Activated CD4-positive, alpha-beta T cell treated with anti-CD3 and anti-CD28 coated beads for 36 hours (primary cell): ENCODE data around the gene FRMPD4. TPM values are rescaled to one million over a fixed set of nuclear protein-coding genes. Genes with fewer than 3 reads are reported as not detected.

Experiments used
- ATAC-seq: fragments of 200-7000 bp; cut with Tn5 transposase; one replicate; pipeline ENCODE4 v1.10.0; 2021; ENCODE audit warnings: mild to moderate bottlenecking, moderate library complexity
- CTCF ChIA-PET: fragments of 350-600 bp; sonication (Branson Sonifier 250); formaldehyde crosslinking; loops from one replicate; lab custom pipeline; 2021; ENCODE audit warnings: antibody characterized with exemption; lab: Charles Lee
- POLR2A ChIA-PET: fragments of 350-600 bp; sonication (Branson Sonifier 250); formaldehyde crosslinking; loops from one replicate; lab custom pipeline; 2021; ENCODE audit warnings: antibody characterized with exemption, inconsistent platforms; lab: Charles Lee
- DNase-seq: peaks from one replicate; pipeline ENCODE4 v3.0.0-alpha.2; 2020
- H3K27ac Mint-ChIP-seq: one replicate; pipeline ENCODE4 v1.8.0; 2021; ENCODE audit warnings: mixed read lengths
- H3K27me3 Mint-ChIP-seq: one replicate; pipeline ENCODE4 v1.8.0; 2021; ENCODE audit warnings: mixed read lengths
- H3K36me3 Mint-ChIP-seq: one replicate; pipeline ENCODE4 v1.8.0; 2021; ENCODE audit warnings: low read depth, mixed read lengths
- H3K4me1 Mint-ChIP-seq: one replicate; pipeline ENCODE4 v1.8.0; 2021; ENCODE audit warnings: mixed read lengths
- H3K4me3 Mint-ChIP-seq: one replicate; pipeline ENCODE4 v1.8.0; 2021; ENCODE audit warnings: mild to moderate bottlenecking, moderate library complexity, mixed read lengths
- H3K9me3 Mint-ChIP-seq: one replicate; pipeline ENCODE4 v1.8.0; 2021; ENCODE audit warnings: low read depth, mixed read lengths
- intact Hi-C, 2 experiments: fragments of 100-400 bp; cut with DNase I in 1 of 2; cut with micrococcal nuclease in 1 of 2; formaldehyde crosslinking; loops; one replicate each; pipeline versions ENCODE4 v1.14.2 to v1.15.1; 2022 to 2024; cut with DNase I, micrococcal nuclease
- total RNA-seq, 2 experiments: library from RNA; stranded (reverse); gene quantifications; one replicate each; pipeline ENCODE4 v1.2.3, GENCODE V29; 2021

Gene FRMPD4
- total RNA-seq, 2 experiments from 2014 or later = not detected

DNA sequence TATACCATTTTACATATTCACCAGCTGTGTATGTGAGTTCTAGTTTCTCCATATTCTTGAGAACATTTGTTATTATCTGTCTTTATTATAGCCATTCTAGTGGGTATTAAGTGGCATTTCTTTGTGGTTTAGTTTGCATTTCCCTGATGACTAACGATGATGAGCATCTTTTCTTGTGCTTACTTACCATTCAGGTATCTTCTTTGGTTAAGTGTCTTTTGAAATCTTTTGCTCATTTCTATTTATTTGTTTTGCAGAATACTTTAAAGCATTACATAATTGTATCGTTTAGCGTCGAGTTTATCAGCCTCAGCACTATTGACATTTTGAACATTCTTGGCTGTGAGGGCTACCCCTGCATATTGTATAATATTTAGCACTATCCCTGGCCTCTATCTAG lies 85.4 kb downstream of the FRMPD4 start:
- H3K4me1 Mint-ChIP-seq = no peaks in the 10 kb centered on the region
- no peak for DNase-seq
- no peaks in the 10 kb centered on the region for H3K36me3 Mint-ChIP-seq
- H3K27ac Mint-ChIP-seq = no peak overlapping the region
- no peaks in the 10 kb centered on the region for H3K27me3 Mint-ChIP-seq
- CTCF ChIA-PET = no interaction called here
- POLR2A ChIA-PET = no interaction called here
- ATAC-seq = no peak
- H3K4me3 Mint-ChIP-seq = no peak overlapping the region
- H3K9me3 Mint-ChIP-seq = no peaks in the 10 kb centered on the region
- intact Hi-C loops = no loop called here

DNA sequence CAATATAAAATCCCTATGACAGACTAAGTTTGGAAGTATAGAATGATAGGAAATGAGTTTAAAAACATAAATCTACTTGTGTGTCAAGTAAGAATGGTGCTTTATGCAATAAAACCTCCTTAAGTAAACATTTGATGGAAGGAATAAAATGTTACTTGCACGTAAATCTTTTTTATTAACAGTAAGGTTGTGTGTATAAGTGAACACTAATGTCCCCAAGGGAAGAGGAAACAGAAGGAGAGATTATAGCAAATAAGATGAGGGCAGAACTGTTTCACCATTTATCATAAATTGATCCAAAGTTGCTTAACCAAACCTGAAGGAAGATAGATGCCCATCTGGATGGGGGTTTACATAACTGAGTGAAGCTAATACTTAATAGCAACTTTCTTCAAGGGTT lies 86.8 kb downstream of the FRMPD4 start:
- H3K9me3 Mint-ChIP-seq = no peaks in the 10 kb centered on the region
- ChIA-PET CTCF (no interaction called here), POLR2A (no interaction called here)
- H3K27ac Mint-ChIP-seq = no peak overlapping the region
- no peak overlapping the region for H3K4me3 Mint-ChIP-seq
- no peaks in the 10 kb centered on the region for H3K36me3 Mint-ChIP-seq
- DNase-seq (no peak), ATAC-seq (no peak)
- no peaks in the 10 kb centered on the region for H3K4me1 Mint-ChIP-seq
- intact Hi-C loops = no loop called here
- H3K27me3 Mint-ChIP-seq = no peaks in the 10 kb centered on the region

GRCh38 chrX:12227412-12228041 lies 89.3 kb downstream of the FRMPD4 start:
- H3K27me3 Mint-ChIP-seq = no peaks in the 10 kb centered on the region
- ATAC-seq (no peak), DNase-seq (no peak)
- intact Hi-C loops = no loop called here
- H3K4me1 Mint-ChIP-seq = no peaks in the 10 kb centered on the region
- no peak overlapping the region for H3K27ac Mint-ChIP-seq
- H3K4me3 Mint-ChIP-seq = no peak overlapping the region
- ChIA-PET CTCF (no interaction called here), POLR2A (no interaction called here)
- H3K36me3 Mint-ChIP-seq = no peaks in the 10 kb centered on the region
- no peaks in the 10 kb centered on the region for H3K9me3 Mint-ChIP-seq

- ATAC-seq (no peak), DNase-seq (no peak)
- ChIA-PET POLR2A (no interaction called here), CTCF (no interaction called here)
- no peaks in the 10 kb centered on the region for H3K27me3 Mint-ChIP-seq
- H3K27ac Mint-ChIP-seq = no peak overlapping the region
- H3K4me3 Mint-ChIP-seq = no peak overlapping the region
- no peaks in the 10 kb centered on the region for H3K36me3 Mint-ChIP-seq
- no peaks in the 10 kb centered on the region for H3K4me1 Mint-ChIP-seq
- H3K9me3 Mint-ChIP-seq = no peaks in the 10 kb centered on the region
- intact Hi-C loops = no loop called here
Measured at GRCh38 chrX:12228862-12229261, 90.6 kb downstream of the FRMPD4 start.

DNA sequence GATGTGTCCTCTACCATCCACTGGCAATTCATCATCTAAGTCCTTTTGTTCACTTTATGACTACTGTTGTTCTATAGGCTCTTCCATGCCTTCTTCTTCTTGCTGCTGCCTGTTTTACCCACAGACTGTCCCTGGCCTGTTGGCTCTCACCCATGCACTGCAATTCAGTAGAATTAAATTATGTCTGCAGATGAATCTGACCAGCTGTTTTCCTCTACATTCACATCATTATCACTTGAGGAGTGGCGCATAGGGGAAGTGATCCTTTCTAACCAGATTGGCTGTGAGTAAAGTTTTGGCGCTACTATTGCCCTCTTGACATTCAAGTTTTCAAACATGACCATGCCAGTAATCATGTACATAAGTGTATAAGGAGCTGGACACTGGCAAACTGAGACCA lies 91.7 kb downstream of the FRMPD4 start:
- H3K4me3 Mint-ChIP-seq = no peak overlapping the region
- intact Hi-C loops = no loop called here
- no peaks in the 10 kb centered on the region for H3K4me1 Mint-ChIP-seq
- DNase-seq (no peak), ATAC-seq (no peak)
- H3K27me3 Mint-ChIP-seq = no peaks in the 10 kb centered on the region
- ChIA-PET CTCF (no interaction called here), POLR2A (no interaction called here)
- H3K27ac Mint-ChIP-seq = no peak overlapping the region
- no peaks in the 10 kb centered on the region for H3K36me3 Mint-ChIP-seq
- no peaks in the 10 kb centered on the region for H3K9me3 Mint-ChIP-seq

DNA sequence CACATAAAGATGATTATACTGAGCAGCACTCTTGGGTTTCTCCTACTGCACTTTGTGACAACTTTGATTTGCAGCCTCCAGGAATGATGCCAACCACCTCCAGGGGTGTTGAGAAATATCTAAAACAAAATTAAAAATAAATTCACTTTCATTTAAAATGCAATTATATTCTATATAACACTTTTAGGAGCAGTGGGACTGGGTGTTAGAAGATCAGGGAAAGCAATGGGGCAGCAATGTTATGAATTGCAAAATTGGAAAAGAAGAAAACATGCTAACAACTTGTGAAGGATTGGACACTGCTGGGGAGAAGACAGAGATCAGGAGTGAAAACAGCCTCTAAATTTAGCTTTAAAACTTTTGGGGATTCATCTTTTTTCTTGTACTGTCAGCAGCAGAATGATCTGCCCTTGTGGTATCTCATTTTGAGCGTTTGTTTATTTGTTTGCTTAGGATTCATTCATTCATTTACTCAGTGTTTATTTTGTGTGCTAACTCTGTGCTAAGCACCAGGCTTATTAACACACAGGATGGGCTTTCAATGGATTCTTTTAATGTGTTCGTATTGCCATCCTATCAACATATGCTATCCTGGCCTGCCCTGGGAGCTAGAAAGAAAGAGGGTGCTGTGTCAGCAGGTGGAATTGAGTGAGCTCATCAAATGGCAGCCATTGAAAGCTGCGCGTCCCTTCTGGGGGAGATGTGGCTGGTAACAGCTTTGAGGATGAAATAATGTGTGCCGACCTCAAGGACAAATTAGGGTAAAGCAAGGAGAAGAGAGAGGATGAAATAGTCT lies 96.5 kb downstream of the FRMPD4 start:
- Mint-ChIP-seq H3K27ac (no peak overlapping the region), H3K36me3 (no peaks in the 10 kb centered on the region), H3K27me3 (no peaks in the 10 kb centered on the region), H3K9me3 (no peaks in the 10 kb centered on the region), H3K4me1 (no peaks in the 10 kb centered on the region), H3K4me3 (no peak overlapping the region)
- no peak for DNase-seq
- ChIA-PET CTCF (no interaction called here), POLR2A (no interaction called here)
- intact Hi-C loops = no loop called here
- no peak for ATAC-seq

DNA sequence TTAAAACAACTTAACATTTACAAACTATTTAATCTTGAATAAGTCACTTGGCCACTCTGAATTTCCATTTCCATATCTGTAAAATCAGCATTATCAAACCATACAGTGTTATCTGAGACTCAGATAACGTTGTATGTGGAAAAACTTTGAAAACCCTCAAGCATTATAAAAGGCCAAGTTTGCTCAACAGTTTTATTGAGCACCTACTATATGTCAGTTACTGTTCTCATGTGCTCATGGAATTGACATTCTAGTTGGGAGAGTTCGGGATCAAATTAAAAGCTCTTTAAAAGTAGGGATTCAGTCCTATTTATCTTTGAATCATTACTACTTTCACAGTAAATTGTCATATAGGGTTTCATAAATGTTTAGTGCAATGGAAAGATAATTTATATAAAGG lies 97.9 kb downstream of the FRMPD4 start:
- Mint-ChIP-seq H3K9me3 (no peaks in the 10 kb centered on the region), H3K36me3 (no peaks in the 10 kb centered on the region), H3K27ac (no peak overlapping the region), H3K27me3 (no peaks in the 10 kb centered on the region), H3K4me3 (no peak overlapping the region), H3K4me1 (no peaks in the 10 kb centered on the region)
- ChIA-PET POLR2A (no interaction called here), CTCF (no interaction called here)
- ATAC-seq (no peak), DNase-seq (no peak)
- intact Hi-C loops = no loop called here

DNA sequence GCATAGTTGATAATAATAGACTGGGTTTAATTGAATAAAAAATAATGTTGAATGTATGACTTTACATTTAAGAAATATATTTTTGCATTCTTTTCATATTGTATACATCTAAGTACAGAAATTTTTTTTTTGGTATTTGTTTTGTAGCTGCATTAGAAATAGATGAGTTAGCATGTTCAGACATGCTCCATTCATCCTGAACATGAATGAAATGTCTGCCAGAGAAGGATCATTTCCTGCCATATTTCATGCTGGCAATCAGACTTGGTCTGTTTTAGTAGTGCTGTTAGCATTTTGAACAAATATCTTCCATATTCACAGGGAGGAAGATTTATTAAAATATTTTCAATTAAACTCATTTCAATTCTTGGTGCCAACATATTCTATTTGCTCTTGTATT lies 98.9 kb downstream of the FRMPD4 start:
- intact Hi-C loops = no loop called here
- no peak overlapping the region for H3K4me3 Mint-ChIP-seq

DNA sequence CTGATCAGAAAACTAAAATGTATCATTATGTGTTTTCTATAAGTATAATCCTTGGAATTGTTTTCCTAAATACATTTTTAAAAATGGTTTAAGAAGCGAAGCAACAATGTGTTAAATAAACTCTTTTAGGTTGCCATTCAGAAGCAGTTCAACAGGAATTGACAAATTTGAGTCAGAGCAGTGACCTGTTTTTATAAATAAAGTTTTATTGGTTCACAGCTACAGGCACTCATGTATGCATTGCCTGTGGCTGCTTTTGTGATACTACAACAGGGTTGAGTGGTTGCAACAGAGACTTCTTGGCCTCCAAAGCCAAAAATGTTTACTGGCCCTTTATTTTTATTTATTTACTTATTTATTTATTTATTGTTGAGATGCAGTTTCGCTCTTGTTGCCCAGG lies 99.5 kb downstream of the FRMPD4 start:
- Mint-ChIP-seq H3K9me3 (no peaks in the 10 kb centered on the region), H3K36me3 (no peaks in the 10 kb centered on the region), H3K4me3 (no peak overlapping the region), H3K4me1 (no peaks in the 10 kb centered on the region), H3K27ac (no peak overlapping the region), H3K27me3 (no peaks in the 10 kb centered on the region)
- DNase-seq (no peak), ATAC-seq (no peak)
- POLR2A ChIA-PET = no interaction called here
- intact Hi-C loops = no loop called here
- CTCF ChIA-PET = no interaction called here

More for the DNA sequence above, 98.9 kb downstream of the FRMPD4 start:
- ATAC-seq (no peak), DNase-seq (no peak)
- Mint-ChIP-seq H3K27me3 (no peaks in the 10 kb centered on the region), H3K36me3 (no peaks in the 10 kb centered on the region), H3K4me1 (no peaks in the 10 kb centered on the region), H3K27ac (no peak overlapping the region), H3K9me3 (no peaks in the 10 kb centered on the region)
- ChIA-PET CTCF (no interaction called here), POLR2A (no interaction called here)

DNA sequence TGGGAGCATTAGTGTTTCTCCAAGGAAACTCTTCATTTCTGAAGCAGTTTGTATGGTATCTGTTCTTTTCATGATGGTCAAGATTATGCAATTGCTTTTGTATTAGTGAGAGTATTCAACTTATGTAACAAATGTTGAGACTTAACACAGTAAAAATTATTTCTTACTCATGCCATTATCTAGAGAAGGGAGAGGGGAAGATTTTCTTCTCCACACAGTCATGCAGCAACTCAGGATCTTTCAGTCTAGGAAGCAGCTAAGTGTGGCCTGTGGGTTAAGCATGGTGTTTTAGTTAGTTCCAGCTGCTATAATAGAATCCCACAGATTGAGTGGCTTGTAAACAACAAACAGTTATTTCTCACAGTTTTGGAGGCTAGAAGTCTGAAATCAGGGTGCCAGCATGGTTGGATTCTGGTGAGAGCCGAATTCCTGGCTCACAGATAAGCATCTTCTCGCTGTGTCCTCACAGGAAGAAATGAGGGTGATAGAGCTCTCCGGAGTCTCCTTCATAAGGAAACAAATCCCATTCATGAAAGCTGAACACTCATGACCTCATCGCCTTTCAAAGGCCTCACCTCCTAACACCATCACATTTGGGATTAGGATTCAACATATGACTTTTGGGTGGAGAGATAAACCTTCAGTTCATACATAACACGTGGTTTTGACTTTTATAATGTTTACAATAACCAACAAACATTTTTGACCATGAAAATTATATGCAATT lies 101.2 kb downstream of the FRMPD4 start:
- intact Hi-C loops = no loop called here
- Mint-ChIP-seq H3K36me3 (no peaks in the 10 kb centered on the region), H3K27me3 (no peaks in the 10 kb centered on the region), H3K9me3 (no peaks in the 10 kb centered on the region), H3K4me3 (no peak overlapping the region), H3K27ac (no peak overlapping the region), H3K4me1 (no peaks in the 10 kb centered on the region)
- DNase-seq (no peak), ATAC-seq (no peak)
- ChIA-PET POLR2A (no interaction called here), CTCF (no interaction called here)

GRCh38 chrX:12240491-12240890 lies 102.2 kb downstream of the FRMPD4 start:
- H3K4me3 Mint-ChIP-seq = no peak overlapping the region
- ChIA-PET CTCF (no interaction called here), POLR2A (no interaction called here)
- no peaks in the 10 kb centered on the region for H3K36me3 Mint-ChIP-seq
- no peaks in the 10 kb centered on the region for H3K4me1 Mint-ChIP-seq
- H3K9me3 Mint-ChIP-seq = no peaks in the 10 kb centered on the region
- no peak overlapping the region for H3K27ac Mint-ChIP-seq
- no peak for ATAC-seq
- no peak for DNase-seq
- no peaks in the 10 kb centered on the region for H3K27me3 Mint-ChIP-seq
- intact Hi-C loops = no loop called here

GRCh38 chrX:12241026-12241425 lies 102.8 kb downstream of the FRMPD4 start:
- ChIA-PET POLR2A (no interaction called here), CTCF (no interaction called here)
- Mint-ChIP-seq H3K27me3 (no peaks in the 10 kb centered on the region), H3K27ac (no peak overlapping the region), H3K36me3 (no peaks in the 10 kb centered on the region), H3K4me1 (no peaks in the 10 kb centered on the region), H3K9me3 (no peaks in the 10 kb centered on the region), H3K4me3 (no peak overlapping the region)
- intact Hi-C loops = no loop called here
- DNase-seq = no peak
- no peak for ATAC-seq
